Epithelial cell of esophagus (primary cell): ENCODE results near the gene EHHADH.
A peak's percentile ranks its signal among the peaks of the same experiment; 100 is the strongest.
"Not testable (repeated sequence)": the region's sequence is repeated elsewhere in the genome, so short reads cannot be mapped to it uniquely, and the experiment has no call there.

Experiments
- DNase-seq: peaks from one replicate; pipeline ENCODE4 v3.0.0; 2010; ENCODE audit warnings: low read depth
- H3K4me3 ChIP-seq: 2 replicates; pipeline ENCODE4 v1.5.1; 2011; ENCODE audit warnings: mild to moderate bottlenecking, low read length, control low read depth
- CTCF ChIP-seq: IDR thresholded peaks from 2 replicates; pipeline ENCODE4 v1.5.1; 2011; ENCODE audit warnings: low read depth, mild to moderate bottlenecking, low read length, control low read depth, inconsistent platforms; ENCODE audit not compliant: insufficient read depth; ENCODE audit errors: missing control alignments

The EHHADH gene

GRCh38 chr3:185251272-185251671 is 2.6 kb downstream of the EHHADH start:
- no peak for DNase-seq
- no peak for TF ChIP-seq CTCF
- H3K4me3 ChIP-seq: no peak overlapping the region

DNA sequence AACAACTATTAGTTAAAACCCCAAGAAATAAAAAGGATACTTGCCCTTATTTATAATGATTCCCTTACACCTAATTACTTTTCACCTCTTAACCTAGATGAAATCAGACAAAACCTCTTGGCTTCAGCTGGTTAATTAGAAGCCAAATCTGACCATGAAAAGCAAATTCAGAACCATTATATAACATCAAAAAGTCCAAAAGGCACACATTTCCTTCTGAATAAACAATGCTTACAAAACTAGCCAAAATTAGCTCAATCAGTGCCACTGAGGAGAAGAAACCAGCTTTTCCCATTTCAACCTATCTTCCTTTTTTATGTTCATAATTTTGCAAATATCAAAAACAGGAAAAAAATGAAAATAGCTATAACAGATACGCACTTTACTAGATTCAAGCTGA is 3.2 kb downstream of the EHHADH start:
- TF ChIP-seq CTCF: no peak
- no peak for DNase-seq
- no peak overlapping the region for H3K4me3 ChIP-seq

DNA sequence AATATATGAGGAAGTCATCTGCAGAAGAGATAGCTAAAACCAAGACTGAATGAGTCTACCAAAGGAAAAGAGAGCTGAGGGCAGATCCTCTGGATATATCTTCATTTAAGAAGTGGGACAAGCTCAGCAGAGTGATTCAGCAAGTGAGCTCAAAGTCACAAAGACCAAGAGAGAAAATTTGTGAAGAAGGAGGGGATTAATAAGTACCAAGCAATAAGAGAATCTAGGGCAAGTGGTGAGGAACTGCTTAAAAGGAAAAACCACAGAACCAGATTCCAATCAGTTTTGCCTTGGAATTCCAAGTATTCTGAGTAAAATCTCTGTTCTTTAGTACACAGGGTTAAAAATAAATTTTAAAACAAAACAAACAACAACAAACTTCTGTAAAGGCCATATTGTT is 3.6 kb downstream of the EHHADH start:
- TF ChIP-seq CTCF: no peak
- H3K4me3 ChIP-seq: no peak overlapping the region
- DNase-seq: no peak

DNA sequence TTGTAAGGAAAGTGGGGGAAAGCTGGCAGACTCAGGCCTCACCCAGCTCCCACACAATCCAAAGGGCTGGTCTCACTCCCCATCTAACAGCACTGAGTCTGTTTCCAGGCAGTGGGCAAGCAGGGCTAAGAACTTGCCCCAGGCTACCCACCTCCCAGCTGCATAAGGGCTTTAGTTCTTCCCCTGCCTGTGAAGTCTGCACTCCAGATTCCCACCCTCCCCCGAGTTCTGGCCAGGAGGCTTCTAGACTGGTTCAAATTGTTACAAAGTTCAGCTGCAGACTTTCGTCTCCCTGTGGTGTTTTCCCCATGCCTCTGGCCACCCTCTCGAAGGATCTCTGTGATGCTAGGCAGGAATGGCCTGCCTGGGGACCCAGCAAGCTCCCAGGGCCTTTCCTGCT is 11.2 kb downstream of the EHHADH start:
- no peak for DNase-seq
- H3K4me3 ChIP-seq: no peak overlapping the region
- no peak for TF ChIP-seq CTCF

DNA sequence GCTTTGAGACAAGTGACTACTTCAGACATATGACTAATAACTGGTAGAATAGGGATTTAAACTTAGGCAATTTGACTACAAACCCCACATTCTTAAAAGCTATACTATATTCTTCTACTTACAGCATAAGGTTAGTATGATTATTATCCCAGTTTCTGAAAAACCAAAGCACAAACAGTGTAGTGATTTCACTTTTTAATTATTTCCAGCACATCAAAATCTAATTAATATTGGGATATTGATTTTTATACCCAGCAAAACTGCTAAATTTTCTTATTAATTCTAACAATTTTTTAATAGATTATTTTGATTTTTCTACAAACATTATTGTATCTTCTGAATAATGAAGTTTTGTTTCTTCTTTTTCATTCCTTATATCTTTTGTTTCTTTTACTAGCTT is 16.9 kb downstream of the EHHADH start:
- TF ChIP-seq CTCF: no peak
- no peak overlapping the region for H3K4me3 ChIP-seq
- no peak for DNase-seq

GRCh38 chr3:185233328-185233727 is 20.5 kb downstream of the EHHADH start:
- H3K4me3 ChIP-seq: no peak overlapping the region
- no peak for DNase-seq
- no peak for TF ChIP-seq CTCF

- H3K4me3 ChIP-seq, DNase-seq: not testable (repeated sequence)
Measured at GRCh38 chr3:185226526-185226925, 27.3 kb downstream of the EHHADH start.

DNA sequence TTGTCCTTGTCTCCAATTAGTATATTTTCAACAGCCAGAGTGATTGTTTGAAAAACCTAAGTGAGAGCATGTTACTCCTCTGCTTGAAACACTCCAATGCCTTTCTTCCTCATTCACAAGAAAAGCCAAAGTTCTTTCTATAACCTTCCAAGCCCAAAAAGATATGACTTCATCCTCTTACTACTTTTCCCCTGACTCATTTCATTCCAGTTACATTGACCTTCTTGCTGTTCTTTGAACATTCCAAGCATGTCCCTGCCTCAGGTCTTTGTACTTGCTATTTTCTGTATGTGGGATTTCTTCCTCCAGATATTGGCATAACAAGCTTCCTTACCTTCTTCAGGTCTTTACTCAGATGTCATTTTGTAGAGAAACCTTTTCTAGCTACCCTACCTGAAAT is 28.3 kb downstream of the EHHADH start:
- TF ChIP-seq CTCF: no peak
- H3K4me3 ChIP-seq: no peak overlapping the region
- DNase-seq: peak; percentile 63
